Measurements from ENCODE around the gene KCNJ3. TPM values are rescaled to one million over a fixed set of nuclear protein-coding genes. Genes with fewer than 3 reads are reported as not detected.

The KCNJ3 gene
- total RNA-seq, 1 experiment from 2014 or later: 0.21 TPM

DNA sequence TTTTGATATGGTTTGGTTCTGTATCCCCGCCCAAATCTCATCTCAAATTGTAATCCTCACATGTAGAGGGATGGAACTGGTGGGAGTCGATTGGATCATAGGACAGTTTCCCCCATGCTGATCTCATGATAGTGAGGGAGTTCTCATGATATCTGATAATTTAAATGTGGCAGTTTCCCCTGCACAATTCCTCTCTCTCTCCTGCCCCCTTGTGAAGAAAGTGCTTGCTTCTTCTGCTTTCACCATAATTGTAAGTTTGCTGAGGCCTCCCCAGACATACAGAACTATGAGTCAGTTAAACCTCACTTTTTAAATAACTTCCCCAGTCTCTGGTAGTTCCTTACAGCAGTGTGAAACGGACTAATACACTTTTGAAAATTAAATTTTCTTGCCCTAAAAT lies 12.3 kb upstream of the KCNJ3 start:
- H3K27ac ChIP-seq (ENCODE audit: low read length): no peak overlapping the region
- TF ChIP-seq, protein P1, sequence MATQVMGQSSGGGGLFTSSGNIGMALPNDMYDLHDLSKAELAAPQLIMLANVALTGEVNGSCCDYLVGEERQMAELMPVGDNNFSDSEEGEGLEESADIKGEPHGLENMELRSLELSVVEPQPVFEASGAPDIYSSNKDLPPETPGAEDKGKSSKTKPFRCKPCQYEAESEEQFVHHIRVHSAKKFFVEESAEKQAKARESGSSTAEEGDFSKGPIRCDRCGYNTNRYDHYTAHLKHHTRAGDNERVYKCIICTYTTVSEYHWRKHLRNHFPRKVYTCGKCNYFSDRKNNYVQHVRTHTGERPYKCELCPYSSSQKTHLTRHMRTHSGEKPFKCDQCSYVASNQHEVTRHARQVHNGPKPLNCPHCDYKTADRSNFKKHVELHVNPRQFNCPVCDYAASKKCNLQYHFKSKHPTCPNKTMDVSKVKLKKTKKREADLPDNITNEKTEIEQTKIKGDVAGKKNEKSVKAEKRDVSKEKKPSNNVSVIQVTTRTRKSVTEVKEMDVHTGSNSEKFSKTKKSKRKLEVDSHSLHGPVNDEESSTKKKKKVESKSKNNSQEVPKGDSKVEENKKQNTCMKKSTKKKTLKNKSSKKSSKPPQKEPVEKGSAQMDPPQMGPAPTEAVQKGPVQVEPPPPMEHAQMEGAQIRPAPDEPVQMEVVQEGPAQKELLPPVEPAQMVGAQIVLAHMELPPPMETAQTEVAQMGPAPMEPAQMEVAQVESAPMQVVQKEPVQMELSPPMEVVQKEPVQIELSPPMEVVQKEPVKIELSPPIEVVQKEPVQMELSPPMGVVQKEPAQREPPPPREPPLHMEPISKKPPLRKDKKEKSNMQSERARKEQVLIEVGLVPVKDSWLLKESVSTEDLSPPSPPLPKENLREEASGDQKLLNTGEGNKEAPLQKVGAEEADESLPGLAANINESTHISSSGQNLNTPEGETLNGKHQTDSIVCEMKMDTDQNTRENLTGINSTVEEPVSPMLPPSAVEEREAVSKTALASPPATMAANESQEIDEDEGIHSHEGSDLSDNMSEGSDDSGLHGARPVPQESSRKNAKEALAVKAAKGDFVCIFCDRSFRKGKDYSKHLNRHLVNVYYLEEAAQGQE (IDR thresholded peaks at IDR 0.05; ENCODE audit: insufficient read depth in 1 of 2, low read depth in 2 of 2, low read length in 1 of 2): no peak
- TF ChIP-seq, protein P2, sequence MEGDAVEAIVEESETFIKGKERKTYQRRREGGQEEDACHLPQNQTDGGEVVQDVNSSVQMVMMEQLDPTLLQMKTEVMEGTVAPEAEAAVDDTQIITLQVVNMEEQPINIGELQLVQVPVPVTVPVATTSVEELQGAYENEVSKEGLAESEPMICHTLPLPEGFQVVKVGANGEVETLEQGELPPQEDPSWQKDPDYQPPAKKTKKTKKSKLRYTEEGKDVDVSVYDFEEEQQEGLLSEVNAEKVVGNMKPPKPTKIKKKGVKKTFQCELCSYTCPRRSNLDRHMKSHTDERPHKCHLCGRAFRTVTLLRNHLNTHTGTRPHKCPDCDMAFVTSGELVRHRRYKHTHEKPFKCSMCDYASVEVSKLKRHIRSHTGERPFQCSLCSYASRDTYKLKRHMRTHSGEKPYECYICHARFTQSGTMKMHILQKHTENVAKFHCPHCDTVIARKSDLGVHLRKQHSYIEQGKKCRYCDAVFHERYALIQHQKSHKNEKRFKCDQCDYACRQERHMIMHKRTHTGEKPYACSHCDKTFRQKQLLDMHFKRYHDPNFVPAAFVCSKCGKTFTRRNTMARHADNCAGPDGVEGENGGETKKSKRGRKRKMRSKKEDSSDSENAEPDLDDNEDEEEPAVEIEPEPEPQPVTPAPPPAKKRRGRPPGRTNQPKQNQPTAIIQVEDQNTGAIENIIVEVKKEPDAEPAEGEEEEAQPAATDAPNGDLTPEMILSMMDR (IDR thresholded peaks at IDR 0.05): no peak
- DNase-seq (ENCODE audit: low read depth, low spot score) (no peak), ATAC-seq (no peak)
- intact Hi-C loops (cut with micrococcal nuclease; ENCODE audit: unreplicated experiment): no loop called here
- no peaks in the 10 kb centered on the region for H3K36me3 ChIP-seq (ENCODE audit: control insufficient read depth, insufficient read depth, low read length)
- no peaks in the 10 kb centered on the region for H3K9me3 ChIP-seq (ENCODE audit: control insufficient read depth, insufficient read depth, low read depth, low read length)
- no peaks in the 10 kb centered on the region for H3K4me1 ChIP-seq (ENCODE audit: control insufficient read depth, insufficient read depth, low read length)
- CTCF ChIA-PET: no interaction called here
- no peaks in the 10 kb centered on the region for H3K27me3 ChIP-seq (ENCODE audit: control insufficient read depth, insufficient read depth, low read length)
- POLR2A ChIA-PET: no interaction called here
- in situ Hi-C loops (cut with HindIII; ENCODE audit: low pct_unique_long_range_greater_than_20kb, low sequenced_read_pairs): no loop called here
- no TSS peak for BruUV-seq (replicated peaks)
- no peak overlapping the region for H3K4me3 ChIP-seq (ENCODE audit: low read depth in 2 of 2, low read length in 2 of 2)

DNA sequence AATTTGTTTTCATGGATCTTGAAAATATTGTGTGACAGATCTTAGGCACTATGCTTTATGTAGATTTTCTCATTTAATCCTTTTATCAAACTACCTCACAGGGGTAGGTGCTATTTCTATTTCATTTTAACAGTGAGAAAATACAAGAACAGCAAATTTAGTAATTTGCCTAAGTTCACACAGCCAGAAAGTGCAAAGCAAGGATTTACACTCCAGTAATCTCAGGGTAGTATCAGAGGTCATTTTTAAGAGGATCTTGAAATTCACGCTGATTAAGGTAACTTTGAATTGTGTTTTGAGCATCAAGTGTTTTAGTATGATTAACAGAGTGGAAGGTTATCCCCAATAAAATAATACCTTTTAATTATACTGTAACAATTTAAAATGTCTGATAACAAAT lies 10.1 kb upstream of the KCNJ3 start:
- ATAC-seq (no peak), DNase-seq (ENCODE audit: low read depth, low spot score) (no peak)
- in situ Hi-C loops (cut with HindIII; ENCODE audit: low pct_unique_long_range_greater_than_20kb, low sequenced_read_pairs): no loop called here
- TF ChIP-seq TCF7L2 (IDR thresholded peaks at IDR 0.05; ENCODE audit: low read depth, low read length): no peak
- TF ChIP-seq, protein P2 (IDR thresholded peaks at IDR 0.05): no peak
- TF ChIP-seq SIN3A (IDR thresholded peaks at IDR 0.05; ENCODE audit: borderline replicate concordance, insufficient read depth, low read depth, low read length): no peak
- CTCF ChIA-PET: no interaction called here
- H3K4me3 ChIP-seq (ENCODE audit: low read depth in 2 of 2, low read length in 2 of 2): no peak overlapping the region
- H3K4me1 ChIP-seq (ENCODE audit: control insufficient read depth, insufficient read depth, low read length): no peaks in the 10 kb centered on the region
- no peaks in the 10 kb centered on the region for H3K36me3 ChIP-seq (ENCODE audit: control insufficient read depth, insufficient read depth, low read length)
- POLR2A ChIA-PET: no interaction called here
- H3K27me3 ChIP-seq (ENCODE audit: control insufficient read depth, insufficient read depth, low read length): no peaks in the 10 kb centered on the region
- H3K9me3 ChIP-seq (ENCODE audit: control insufficient read depth, insufficient read depth, low read depth, low read length): no peaks in the 10 kb centered on the region
- intact Hi-C loops (cut with micrococcal nuclease; ENCODE audit: unreplicated experiment): no loop called here
- no TSS peak for BruUV-seq (replicated peaks)
- no peak overlapping the region for H3K27ac ChIP-seq (ENCODE audit: low read length)

DNA sequence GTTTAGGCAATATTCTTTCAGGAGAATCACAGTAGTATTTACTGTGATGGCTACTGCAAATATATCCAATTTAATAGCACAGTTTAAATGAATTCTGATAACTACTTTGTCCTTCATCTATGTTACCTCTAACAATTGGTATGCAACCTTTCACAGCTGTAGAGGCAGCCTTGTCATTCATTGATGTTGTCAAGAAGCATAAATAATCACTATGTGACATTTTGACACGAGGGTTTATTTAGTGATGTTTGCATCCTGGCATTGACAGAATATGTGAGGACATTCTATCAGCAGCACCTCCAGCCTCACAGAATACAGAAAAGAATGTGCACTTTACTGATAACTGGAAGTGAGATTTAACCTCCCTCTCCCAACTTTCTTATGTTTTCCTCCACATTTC lies 9.3 kb upstream of the KCNJ3 start:
- no peaks in the 10 kb centered on the region for H3K9me3 ChIP-seq (ENCODE audit: control insufficient read depth, insufficient read depth, low read depth, low read length)
- no peak overlapping the region for H3K27ac ChIP-seq (ENCODE audit: low read length)
- H3K4me3 ChIP-seq (ENCODE audit: low read depth in 2 of 2, low read length in 2 of 2): no peak overlapping the region
- POLR2A ChIA-PET: no interaction called here
- no peak for DNase-seq (ENCODE audit: low read depth, low spot score)
- in situ Hi-C loops (cut with HindIII; ENCODE audit: low pct_unique_long_range_greater_than_20kb, low sequenced_read_pairs): no loop called here
- H3K36me3 ChIP-seq (ENCODE audit: control insufficient read depth, insufficient read depth, low read length): no peaks in the 10 kb centered on the region
- no peak for ATAC-seq
- intact Hi-C loops (cut with micrococcal nuclease; ENCODE audit: unreplicated experiment): no loop called here
- no TSS peak for BruUV-seq (replicated peaks)
- H3K27me3 ChIP-seq (ENCODE audit: control insufficient read depth, insufficient read depth, low read length): no peaks in the 10 kb centered on the region
- CTCF ChIA-PET: no interaction called here
- H3K4me1 ChIP-seq (ENCODE audit: control insufficient read depth, insufficient read depth, low read length): no peaks in the 10 kb centered on the region
- TF ChIP-seq SIN3A (IDR thresholded peaks at IDR 0.05; ENCODE audit: borderline replicate concordance, insufficient read depth, low read depth, low read length) (no peak), POLR2AphosphoS5 (IDR thresholded peaks at IDR 0.05; ENCODE audit: low read depth, low read length) (no peak), TCF7L2 (IDR thresholded peaks at IDR 0.05; ENCODE audit: low read depth, low read length) (no peak)
- TF ChIP-seq, protein P1 (IDR thresholded peaks at IDR 0.05; ENCODE audit: insufficient read depth in 1 of 2, low read depth in 2 of 2, low read length in 1 of 2): no peak
- TF ChIP-seq, protein P2 (IDR thresholded peaks at IDR 0.05): no peak
